Measurements from ENCODE around the gene IFI27L2. TPM values are rescaled to one million over a fixed set of nuclear protein-coding genes. Genes with fewer than 3 reads are reported as not detected.
A peak's percentile ranks its signal among the peaks of the same experiment; 100 is the strongest.

Gene IFI27L2
- total RNA-seq, 6 experiments from 2014 or later: 1.8 to 7.9 (median 4.1) TPM; not detected in 1

- no peak overlapping the region for H3K27ac ChIP-seq
- TF ChIP-seq POLR2A (IDR thresholded peaks at IDR 0.05): no peak
- TF ChIP-seq, protein P1, sequence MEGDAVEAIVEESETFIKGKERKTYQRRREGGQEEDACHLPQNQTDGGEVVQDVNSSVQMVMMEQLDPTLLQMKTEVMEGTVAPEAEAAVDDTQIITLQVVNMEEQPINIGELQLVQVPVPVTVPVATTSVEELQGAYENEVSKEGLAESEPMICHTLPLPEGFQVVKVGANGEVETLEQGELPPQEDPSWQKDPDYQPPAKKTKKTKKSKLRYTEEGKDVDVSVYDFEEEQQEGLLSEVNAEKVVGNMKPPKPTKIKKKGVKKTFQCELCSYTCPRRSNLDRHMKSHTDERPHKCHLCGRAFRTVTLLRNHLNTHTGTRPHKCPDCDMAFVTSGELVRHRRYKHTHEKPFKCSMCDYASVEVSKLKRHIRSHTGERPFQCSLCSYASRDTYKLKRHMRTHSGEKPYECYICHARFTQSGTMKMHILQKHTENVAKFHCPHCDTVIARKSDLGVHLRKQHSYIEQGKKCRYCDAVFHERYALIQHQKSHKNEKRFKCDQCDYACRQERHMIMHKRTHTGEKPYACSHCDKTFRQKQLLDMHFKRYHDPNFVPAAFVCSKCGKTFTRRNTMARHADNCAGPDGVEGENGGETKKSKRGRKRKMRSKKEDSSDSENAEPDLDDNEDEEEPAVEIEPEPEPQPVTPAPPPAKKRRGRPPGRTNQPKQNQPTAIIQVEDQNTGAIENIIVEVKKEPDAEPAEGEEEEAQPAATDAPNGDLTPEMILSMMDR (IDR thresholded peaks at IDR 0.05): no peak
- H3K4me1 ChIP-seq: no peaks in the 10 kb centered on the region
- 83% methylated on average over 4 of the region's 4 CpGs for WGBS (ENCODE audit: insufficient coverage, low coverage, low lambda C conversion rate, missing lambda C conversion rate)
- H3K36me3 ChIP-seq: no peaks in the 10 kb centered on the region
- H3K9me3 ChIP-seq: no peaks in the 10 kb centered on the region
- no peak overlapping the region for H3K4me3 ChIP-seq
- ATAC-seq (no peak), DNase-seq (no peak)
- H3K27me3 ChIP-seq: no peaks in the 10 kb centered on the region
- intact Hi-C loops (cut with DNase I): no loop called here
These were observed 39.9 kb downstream of the IFI27L2 start for GRCh38 chr14:94089479-94089878.

DNA sequence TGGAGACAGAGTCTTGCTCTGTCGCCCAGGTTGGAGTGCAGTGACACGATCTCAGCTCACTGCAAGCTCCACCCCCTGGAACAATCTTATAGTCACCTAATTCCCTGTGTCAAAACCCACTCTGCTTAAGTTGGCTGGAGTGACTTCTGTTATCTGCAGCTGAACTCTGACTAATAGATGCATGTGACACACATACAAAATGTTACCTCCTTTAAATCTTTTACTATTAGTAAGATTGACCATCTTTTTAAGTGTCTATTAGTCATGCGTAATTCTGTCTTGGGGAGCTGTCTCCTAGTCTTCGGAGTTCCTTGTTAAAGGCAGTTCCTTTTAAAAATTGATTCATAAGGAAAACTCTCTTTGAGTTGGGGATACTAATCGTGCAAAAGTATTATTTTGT, 40.9 kb downstream of the IFI27L2 start:
- TF ChIP-seq, protein P1 (IDR thresholded peaks at IDR 0.05): no peak
- TF ChIP-seq POLR2A (IDR thresholded peaks at IDR 0.05): no peak
- no peaks in the 10 kb centered on the region for H3K4me1 ChIP-seq
- no peaks in the 10 kb centered on the region for H3K36me3 ChIP-seq
- DNase-seq (no peak), ATAC-seq (no peak)
- intact Hi-C loops (cut with DNase I): no loop called here
- 89% methylated on average over 5 of the region's 5 CpGs for WGBS (ENCODE audit: insufficient coverage, low coverage, low lambda C conversion rate, missing lambda C conversion rate)
- H3K27me3 ChIP-seq: no peaks in the 10 kb centered on the region
- no peak overlapping the region for H3K27ac ChIP-seq
- H3K9me3 ChIP-seq: no peaks in the 10 kb centered on the region
- no peak overlapping the region for H3K4me3 ChIP-seq

DNA sequence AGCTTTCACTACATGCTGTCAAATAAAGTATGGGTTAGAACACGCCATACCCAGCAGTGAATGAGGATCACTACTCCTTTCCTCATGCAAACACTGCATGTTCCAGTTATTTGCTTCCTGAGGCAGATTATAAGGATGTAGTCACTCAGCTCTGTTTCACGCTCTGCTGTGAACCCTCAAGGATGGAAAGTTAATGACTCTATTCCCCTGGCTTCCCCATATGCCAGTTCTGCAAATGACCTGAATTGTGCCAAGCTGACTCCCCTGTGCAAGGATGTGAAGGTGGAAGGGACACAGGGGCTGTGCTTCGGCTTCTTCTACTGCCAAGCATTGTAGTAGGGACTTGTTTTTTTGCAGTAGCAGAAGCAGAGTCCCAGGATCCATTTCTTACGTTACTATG, 41.5 kb downstream of the IFI27L2 start:
- Histone ChIP-seq H3K4me3 (no peak overlapping the region), H3K36me3 (no peaks in the 10 kb centered on the region), H3K9me3 (no peaks in the 10 kb centered on the region), H3K27ac (no peak overlapping the region), H3K27me3 (no peaks in the 10 kb centered on the region), H3K4me1 (no peaks in the 10 kb centered on the region)
- TF ChIP-seq, protein P1 (IDR thresholded peaks at IDR 0.05): no peak
- no peak for TF ChIP-seq POLR2A (IDR thresholded peaks at IDR 0.05)
- intact Hi-C loops (cut with DNase I): no loop called here
- no peak for DNase-seq
- 85% methylated on average over 2 of the region's 4 CpGs for WGBS (ENCODE audit: insufficient coverage, low coverage, low lambda C conversion rate, missing lambda C conversion rate)
- ATAC-seq: no peak

GRCh38 chr14:94081386-94081820, 48.0 kb downstream of the IFI27L2 start:
- 4% methylated on average over 19 of the region's 19 CpGs for WGBS (ENCODE audit: insufficient coverage, low coverage, low lambda C conversion rate, missing lambda C conversion rate)
- intact Hi-C loops (cut with DNase I): no loop called here
- no peaks in the 10 kb centered on the region for H3K27me3 ChIP-seq
- peak overlapping the region; percentile 81 to 96 (median 92) for H3K4me3 ChIP-seq
- DNase-seq (no peak), ATAC-seq (peak; percentile 11 to 39 (median 18))
- H3K36me3 ChIP-seq: peaks cover 0 to 19% (median 3%) of the 10 kb centered on the region in 4 donors
- peaks cover 0 to 33% (median 4%) of the 10 kb centered on the region in 4 donors for H3K4me1 ChIP-seq
- H3K9me3 ChIP-seq: no peaks in the 10 kb centered on the region
- peak overlapping the region in 2 of 3 donors; percentile 45 to 89 for H3K27ac ChIP-seq
- TF ChIP-seq, protein P1 (IDR thresholded peaks at IDR 0.05): no peak
- no peak for TF ChIP-seq POLR2A (IDR thresholded peaks at IDR 0.05)
